Mesendoderm (in vitro differentiated cells): ENCODE results near the gene ANKRD65.
A peak's percentile ranks its signal among the peaks of the same experiment; 100 is the strongest.
"Not testable (repeated sequence)": the region's sequence is repeated elsewhere in the genome, so short reads cannot be mapped to it uniquely, and the experiment has no call there.

Source experiments
- DNase-seq: peaks from one replicate; pipeline ENCODE4 v3.0.0; 2013
- H2AK5ac ChIP-seq: 2 replicates; pipeline ENCODE4 v1.6.1; 2013; ENCODE audit warnings: low read length, inconsistent platforms
- H2BK120ac ChIP-seq: 2 replicates; pipeline ENCODE4 v1.6.1; 2013; ENCODE audit warnings: low read depth, mild to moderate bottlenecking, low read length, moderate library complexity, mixed read lengths
- H2BK15ac ChIP-seq: replicated peaks from 2 replicates; pipeline ENCODE4 v1.6.1; 2013; ENCODE audit warnings: low read depth, mild to moderate bottlenecking, moderate library complexity
- H2BK5ac ChIP-seq: 2 replicates; pipeline ENCODE4 v1.6.1; 2013; ENCODE audit warnings: low read length, inconsistent platforms
- H3K18ac ChIP-seq: 2 replicates; pipeline ENCODE4 v1.6.1; 2013; ENCODE audit warnings: mild to moderate bottlenecking, low read length, mixed read lengths
- H3K23ac ChIP-seq: one replicate; pipeline ENCODE4 v1.6.1; 2013; ENCODE audit warnings: low read length
- H3K27ac ChIP-seq: 2 replicates; pipeline ENCODE4 v1.5.1; 2013; ENCODE audit warnings: low read depth, mild to moderate bottlenecking, inconsistent platforms, low read length, moderate library complexity
- H3K27me3 ChIP-seq: 2 replicates; pipeline ENCODE4 v1.6.1; 2013; ENCODE audit warnings: low read length, control low read depth, mild to moderate bottlenecking, inconsistent platforms; ENCODE audit not compliant: insufficient read depth, poor library complexity
- H3K36me3 ChIP-seq: 2 replicates; pipeline ENCODE4 v1.6.1; 2013; ENCODE audit warnings: low read length, inconsistent platforms; ENCODE audit not compliant: control insufficient read depth, insufficient read depth
- H3K4ac ChIP-seq: one replicate; pipeline ENCODE4 v1.6.1; 2013; ENCODE audit warnings: low read depth, mild to moderate bottlenecking, low read length, moderate library complexity
- H3K4me1 ChIP-seq: 2 replicates; pipeline ENCODE4 v1.6.1; 2013; ENCODE audit warnings: low read depth, low read length, inconsistent platforms; ENCODE audit not compliant: control insufficient read depth
- H3K4me2 ChIP-seq: 2 replicates; pipeline ENCODE4 v1.6.1; 2013; ENCODE audit warnings: low read length
- H3K4me3 ChIP-seq: 2 replicates; pipeline ENCODE4 v1.5.1; 2013; ENCODE audit warnings: mild to moderate bottlenecking, low read length
- H3K56ac ChIP-seq: one replicate; pipeline ENCODE4 v1.6.1; 2013; ENCODE audit warnings: low read length
- H3K79me1 ChIP-seq: 2 replicates; pipeline ENCODE4 v1.6.1; 2013; ENCODE audit warnings: low read length, inconsistent platforms
- H3K79me2 ChIP-seq: 2 replicates; pipeline ENCODE4 v1.6.1; 2013; ENCODE audit warnings: mild to moderate bottlenecking, low read length; ENCODE audit not compliant: control insufficient read depth, insufficient read depth
- H3K9ac ChIP-seq: 2 replicates; pipeline ENCODE4 v1.6.1; 2013; ENCODE audit warnings: low read length, inconsistent platforms
- H4K5ac ChIP-seq: one replicate; pipeline ENCODE4 v1.6.1; 2013; ENCODE audit warnings: low read length
- H4K8ac ChIP-seq: one replicate; pipeline ENCODE4 v1.6.1; 2013; ENCODE audit warnings: low read depth, mild to moderate bottlenecking, control low read depth, low read length, moderate library complexity
- WGBS: extraction: QIAGEN DNeasy Blood & Tissue Kit; methylation state at CpG from one replicate; pipeline ENCODE4 v1.1.7; 2013; ENCODE audit warnings: low lambda C conversion rate, missing lambda C conversion rate; ENCODE audit not compliant: insufficient coverage; ENCODE audit errors: extremely low coverage; 5-methylcytosine and 5-hydroxymethylcytosine counted together

Gene ANKRD65

DNA sequence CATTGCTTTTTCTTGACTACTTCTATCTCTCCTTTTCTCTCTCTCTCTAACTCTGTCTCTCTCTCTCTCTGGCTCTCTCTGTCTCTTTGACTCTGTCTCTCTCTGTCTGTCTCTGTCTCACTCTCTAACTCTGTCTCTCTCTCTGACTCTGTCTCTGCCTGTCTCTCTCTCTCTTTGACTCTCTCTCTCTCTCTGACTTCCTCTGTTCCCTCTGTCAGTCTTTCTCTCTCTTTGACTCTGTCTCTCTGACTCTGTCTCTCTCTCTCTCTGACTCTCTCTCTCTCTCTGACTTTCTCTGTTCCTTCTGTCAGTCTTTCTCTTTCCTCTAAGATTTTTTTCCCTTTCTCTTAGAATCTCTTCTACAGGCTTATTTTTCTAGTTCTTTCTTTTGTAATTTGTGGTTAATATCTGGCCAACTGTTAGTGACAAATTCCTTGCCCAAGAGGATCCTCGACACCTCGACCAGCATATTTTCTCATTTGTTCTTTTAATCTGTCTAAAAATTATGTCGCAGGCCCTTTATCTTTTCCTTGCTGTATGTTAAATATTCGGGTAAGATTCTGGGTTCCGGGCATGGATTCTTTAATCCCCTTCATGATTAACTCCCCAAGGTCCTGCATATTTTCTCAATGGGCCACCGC lies 28.1 kb upstream of the ANKRD65 start, which contains the start of gene ATAD3C:
Gene ATAD3C (plus strand): TSS at position 591 of the 641 bp plus-strand sequence. CDS start 995 bp downstream, outside the sequence.
- Histone ChIP-seq H3K27me3 (no peaks in the 10 kb centered on the region), H4K8ac (no peak within 1 kb of the TSS), H3K36me3 (no peaks in the 10 kb centered on the region), H3K79me2 (no peaks in the 10 kb centered on the region), H2BK120ac (no peak within 1 kb of the TSS), H3K56ac (no peak within 1 kb of the TSS), H3K27ac (no peak within 1 kb of the TSS), H2AK5ac (no peak within 1 kb of the TSS), H3K4ac (no peak within 1 kb of the TSS), H2BK15ac (no peak within 1 kb of the TSS), H3K23ac (no peak within 1 kb of the TSS), H3K4me1 (no peaks in the 10 kb centered on the region), H2BK5ac (no peak within 1 kb of the TSS), H3K79me1 (no peaks in the 10 kb centered on the region), H3K18ac (no peak within 1 kb of the TSS), H3K4me2 (no peak within 1 kb of the TSS), H3K9ac (no peak within 1 kb of the TSS), H3K4me3 (no peak within 1 kb of the TSS), H4K5ac (no peak within 1 kb of the TSS)
- DNase-seq, result no peak
- WGBS, result no CpG with 5 or more reads among the region's 6 CpGs

DNA sequence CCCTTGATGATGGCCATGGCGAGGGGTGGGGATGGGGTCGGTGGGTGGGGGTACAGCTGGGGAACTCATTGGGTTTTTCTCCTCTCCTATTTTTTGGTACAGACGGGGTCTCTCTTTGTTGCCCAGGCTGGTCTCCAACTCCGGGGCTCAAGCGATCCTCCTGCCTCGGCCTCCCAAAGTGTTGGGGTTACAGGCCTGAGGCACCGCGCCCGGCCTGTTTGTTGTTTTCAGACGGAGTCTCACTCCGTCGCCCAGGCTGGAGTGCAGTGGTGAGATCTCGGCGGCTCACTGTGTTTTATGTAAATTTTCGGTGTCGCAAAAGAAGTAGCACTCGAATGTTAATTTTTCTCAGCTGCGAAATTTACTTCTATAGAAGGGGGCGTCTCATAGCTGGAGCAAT lies 25.6 kb upstream of the ANKRD65 start:
- no CpG with 5 or more reads among the region's 19 CpGs for WGBS

DNA sequence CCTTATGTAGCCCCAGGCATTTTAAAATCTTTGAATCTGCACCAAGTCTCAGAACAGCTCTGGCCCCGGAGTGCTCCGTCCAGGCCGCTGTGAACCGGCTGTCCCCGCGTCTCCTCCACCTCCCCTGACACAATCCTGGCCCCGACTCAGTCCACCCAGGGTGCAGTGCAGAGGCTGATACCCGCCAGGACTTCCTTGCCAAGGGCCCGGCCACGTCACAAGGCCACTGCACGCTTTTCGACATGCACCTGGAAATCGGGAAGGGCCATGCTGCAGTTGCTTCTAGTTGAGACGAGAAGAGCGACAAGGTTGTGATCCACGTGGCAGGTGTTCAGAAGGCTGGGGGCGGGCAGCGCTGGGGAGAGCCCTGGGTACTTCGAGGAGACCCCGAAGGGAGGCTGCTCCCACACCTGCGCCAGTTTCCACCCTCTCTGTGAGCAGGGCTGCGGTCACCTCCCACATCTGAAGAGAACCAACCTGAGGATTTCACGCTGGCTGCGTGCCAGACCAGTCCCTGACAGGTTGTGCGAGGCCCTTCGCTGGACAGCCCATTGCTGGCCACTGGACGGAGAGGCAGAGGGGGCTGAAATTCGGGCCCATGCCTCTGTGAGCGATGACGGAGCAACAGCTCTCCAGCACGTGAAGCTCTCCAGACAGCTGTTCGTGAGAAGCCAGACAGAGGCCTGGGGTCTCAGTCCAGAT lies 21.1 kb upstream of the ANKRD65 start:
- Histone ChIP-seq H3K79me1 (no peaks in the 10 kb centered on the region), H3K18ac (no peak overlapping the region), H3K4me3 (no peak overlapping the region), H3K27me3 (no peaks in the 10 kb centered on the region), H2AK5ac (no peak overlapping the region), H3K27ac (no peak overlapping the region), H2BK15ac (no peak overlapping the region), H2BK5ac (no peak overlapping the region), H3K23ac (no peak overlapping the region), H3K4ac (no peak overlapping the region), H4K8ac (no peak overlapping the region), H2BK120ac (no peak overlapping the region), H4K5ac (no peak overlapping the region), H3K4me1 (no peaks in the 10 kb centered on the region), H3K79me2 (peaks cover 5% of the 10 kb centered on the region), H3K4me2 (no peak overlapping the region), H3K36me3 (no peaks in the 10 kb centered on the region), H3K56ac (no peak overlapping the region), H3K9ac (no peak overlapping the region)
- no peak for DNase-seq
- no CpG with 5 or more reads among the region's 32 CpGs for WGBS

More for the DNA sequence above, 25.6 kb upstream of the ANKRD65 start:
- not testable (repeated sequence) for H2BK120ac ChIP-seq, H4K8ac ChIP-seq, H2BK15ac ChIP-seq, H3K56ac ChIP-seq, H3K4me2 ChIP-seq, H3K4ac ChIP-seq, H3K9ac ChIP-seq, DNase-seq, H3K27ac ChIP-seq, H3K79me2 ChIP-seq, H4K5ac ChIP-seq, H3K36me3 ChIP-seq, H3K27me3 ChIP-seq, H2AK5ac ChIP-seq, H3K18ac ChIP-seq, H3K4me3 ChIP-seq, H3K23ac ChIP-seq, H3K79me1 ChIP-seq, H3K4me1 ChIP-seq, H2BK5ac ChIP-seq

DNA sequence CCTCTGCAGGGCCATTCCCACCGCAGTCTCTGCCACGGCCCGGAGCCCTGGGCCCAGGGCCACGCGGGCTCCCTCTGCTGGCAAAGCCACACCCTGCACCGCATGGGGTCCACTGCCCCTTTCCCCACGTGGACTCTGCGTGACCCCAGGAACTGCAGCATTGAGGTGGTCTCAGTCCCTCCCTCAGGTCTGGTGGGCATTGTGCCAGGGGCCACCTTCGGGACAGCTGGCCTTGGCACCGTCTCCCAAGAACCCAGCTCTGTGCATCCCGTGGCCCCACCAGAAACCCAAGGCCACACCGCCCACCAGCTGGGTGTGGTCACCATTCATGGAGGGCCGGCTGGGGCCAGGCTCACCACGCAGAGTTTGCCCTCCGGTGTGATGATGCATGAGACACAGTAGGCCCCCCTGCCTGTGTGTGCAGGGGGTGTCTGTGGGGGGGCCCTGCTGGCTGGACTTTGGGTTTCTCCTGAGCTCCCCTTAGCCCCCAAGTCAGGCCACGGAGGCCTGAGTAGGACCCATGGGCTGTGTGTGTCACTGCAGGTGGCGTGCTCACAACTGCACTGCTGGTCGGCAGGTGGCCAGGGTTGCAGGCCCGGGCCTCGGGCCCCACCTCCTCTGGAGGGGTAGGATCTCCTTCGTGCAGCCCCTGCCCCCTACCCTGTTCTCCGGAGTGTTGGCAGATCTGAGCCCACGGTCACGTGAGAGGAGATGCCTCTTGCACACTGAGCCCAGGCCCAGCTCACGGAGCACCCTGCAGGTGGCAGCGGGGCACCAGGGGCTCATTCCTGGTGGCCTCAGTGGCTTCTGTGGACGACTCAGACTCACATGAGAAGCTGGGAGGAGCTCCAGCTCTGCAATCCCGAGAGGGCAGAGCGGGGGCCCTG lies 20.2 kb upstream of the ANKRD65 start:
- Histone ChIP-seq H3K4me2 (no peak overlapping the region), H3K27me3 (no peaks in the 10 kb centered on the region), H3K4me1 (no peaks in the 10 kb centered on the region), H2BK5ac (no peak overlapping the region), H3K23ac (no peak overlapping the region), H3K27ac (no peak overlapping the region), H3K56ac (no peak overlapping the region), H3K18ac (no peak overlapping the region), H3K79me2 (peaks cover 15% of the 10 kb centered on the region), H3K36me3 (no peaks in the 10 kb centered on the region), H3K4ac (no peak overlapping the region), H3K79me1 (peaks cover 3% of the 10 kb centered on the region), H2BK120ac (no peak overlapping the region), H3K4me3 (no peak overlapping the region), H2AK5ac (no peak overlapping the region), H2BK15ac (no peak overlapping the region), H4K5ac (no peak overlapping the region), H3K9ac (no peak overlapping the region), H4K8ac (no peak overlapping the region)
- WGBS, result no CpG with 5 or more reads among the region's 29 CpGs
- peak; percentile 42 for DNase-seq

DNA sequence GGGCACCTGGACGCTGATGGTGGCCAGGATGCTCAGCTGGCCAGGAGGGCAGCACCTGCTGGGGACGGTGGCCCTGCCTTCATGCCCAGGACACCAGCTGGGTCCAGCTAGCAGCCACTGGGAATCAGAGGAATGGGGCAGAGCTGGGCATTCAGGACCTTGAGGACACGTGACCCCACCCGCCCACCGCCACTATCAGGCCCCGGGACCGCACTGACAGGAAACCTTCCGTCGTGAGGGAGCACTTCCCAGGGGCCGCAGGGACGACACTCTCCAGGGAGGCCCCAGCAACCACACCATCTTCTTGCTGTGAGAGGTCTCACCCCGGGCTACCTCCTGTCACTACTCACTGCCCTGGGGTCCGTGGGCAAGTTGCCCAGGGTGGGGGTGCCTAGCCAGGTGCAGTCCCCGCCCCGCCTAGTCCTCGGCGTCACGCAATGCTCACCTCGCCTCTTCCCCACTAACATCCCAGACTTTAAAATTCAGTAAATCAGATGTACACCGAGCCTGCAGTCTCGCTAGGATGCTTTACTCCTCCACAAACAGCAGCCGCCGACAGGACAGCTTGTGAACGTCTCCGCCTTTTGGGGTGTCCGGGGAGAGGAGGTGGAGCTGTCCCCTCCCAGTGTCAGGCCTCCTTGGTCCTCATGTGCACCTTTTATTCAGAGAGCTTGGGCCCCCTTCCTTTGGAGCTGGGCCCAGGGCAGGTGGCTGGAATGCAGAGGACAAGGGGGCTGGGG lies 19.4 kb upstream of the ANKRD65 start:
- H4K5ac ChIP-seq, result no peak overlapping the region
- no peaks in the 10 kb centered on the region for H3K36me3 ChIP-seq
- H3K27me3 ChIP-seq, result no peaks in the 10 kb centered on the region
- no peak for DNase-seq
- H3K4ac ChIP-seq, result no peak overlapping the region
- no CpG with 5 or more reads among the region's 26 CpGs for WGBS
- H3K4me3 ChIP-seq, result no peak overlapping the region
- H4K8ac ChIP-seq, result no peak overlapping the region
- H3K79me2 ChIP-seq, result peaks cover 19% of the 10 kb centered on the region
- no peaks in the 10 kb centered on the region for H3K4me1 ChIP-seq
- no peak overlapping the region for H3K27ac ChIP-seq
- no peak overlapping the region for H2AK5ac ChIP-seq
- no peak overlapping the region for H2BK5ac ChIP-seq
- no peak overlapping the region for H3K18ac ChIP-seq
- no peak overlapping the region for H3K9ac ChIP-seq
- no peak overlapping the region for H3K56ac ChIP-seq
- H3K4me2 ChIP-seq, result no peak overlapping the region
- peaks cover 3% of the 10 kb centered on the region for H3K79me1 ChIP-seq
- no peak overlapping the region for H2BK15ac ChIP-seq
- no peak overlapping the region for H3K23ac ChIP-seq
- no peak overlapping the region for H2BK120ac ChIP-seq
